C4-2B (cell line): ENCODE results near the gene TPRG1L.

Experiments
- H3K27ac ChIP-seq: fragments of 450-650 bp; 2 replicates; pipeline ENCODE4 v1.5.1; 2017
- CTCF ChIP-seq: fragments of 450-650 bp; conservative IDR thresholded peaks from 2 replicates; pipeline ENCODE4 v1.5.1; 2017; ENCODE audit warnings: mild to moderate bottlenecking
- ZFX ChIP-seq: fragments of 450-650 bp; IDR thresholded peaks from 2 replicates; pipeline ENCODE4 v1.6.1; 2017

The TPRG1L gene

GRCh38 chr1:3632298-3632697 lies 7.5 kb downstream of the TPRG1L start:
- H3K27ac ChIP-seq: no peak overlapping the region
- TF ChIP-seq CTCF (no peak), ZFX (no peak)

- H3K27ac ChIP-seq: no peak overlapping the region
These were observed 8.0 kb downstream of the TPRG1L start for GRCh38 chr1:3632716-3633343.

GRCh38 chr1:3633344-3634058 lies 8.7 kb downstream of the TPRG1L start:
- H3K27ac ChIP-seq: no peak overlapping the region
- no peak for TF ChIP-seq CTCF
- TF ChIP-seq ZFX: no peak

More at GRCh38 chr1:3632716-3633343, 8.0 kb downstream of the TPRG1L start:
- no peak for TF ChIP-seq ZFX
- no peak for TF ChIP-seq CTCF

- no peak overlapping the region for H3K27ac ChIP-seq
- TF ChIP-seq ZFX (no peak), CTCF (no peak)
These were observed 9.4 kb downstream of the TPRG1L start for GRCh38 chr1:3634059-3634800.

- TF ChIP-seq CTCF (no peak), ZFX (no peak)
- no peak overlapping the region for H3K27ac ChIP-seq
These were observed 11.3 kb downstream of the TPRG1L start for GRCh38 chr1:3636080-3636479.

GRCh38 chr1:3636531-3636930 lies 11.7 kb downstream of the TPRG1L start:
- no peak for TF ChIP-seq CTCF
- H3K27ac ChIP-seq: no peak overlapping the region

GRCh38 chr1:3638027-3638426 lies 13.2 kb downstream of the TPRG1L start:
- no peak for TF ChIP-seq ZFX
- no peak for TF ChIP-seq CTCF
- no peak overlapping the region for H3K27ac ChIP-seq
